GM21825 (cell line): ENCODE results near the gene C1QTNF8.

Source experiments
- ATAC-seq: cut with Tn5 transposase; IDR thresholded peaks from one replicate; pipeline ENCODE4 v1.9.1; 2021; ENCODE audit warnings: mild to moderate bottlenecking, moderate library complexity; ENCODE audit not compliant: unreplicated experiment

Gene C1QTNF8

GRCh38 chr16:1127971-1128715 is 32.1 kb upstream of the C1QTNF8 start:
- ATAC-seq: no peak

- ATAC-seq: no peak
Measured at GRCh38 chr16:1127101-1127500, 31.1 kb upstream of the C1QTNF8 start.

GRCh38 chr16:1126586-1126985 is 30.5 kb upstream of the C1QTNF8 start:
- no peak for ATAC-seq

- no peak for ATAC-seq
Measured at GRCh38 chr16:1126044-1126443, 30.0 kb upstream of the C1QTNF8 start.

- no peak for ATAC-seq
Measured at GRCh38 chr16:1125471-1125870, 29.4 kb upstream of the C1QTNF8 start.

- ATAC-seq: no peak
Measured at GRCh38 chr16:1124795-1125194, 28.8 kb upstream of the C1QTNF8 start.

- no peak for ATAC-seq
Measured at GRCh38 chr16:1124291-1124690, 28.2 kb upstream of the C1QTNF8 start.

GRCh38 chr16:1123525-1124230 is 27.6 kb upstream of the C1QTNF8 start:
- no peak for ATAC-seq

GRCh38 chr16:1122398-1122765 is 26.3 kb upstream of the C1QTNF8 start:
- ATAC-seq: no peak

GRCh38 chr16:1121601-1122397 is 25.8 kb upstream of the C1QTNF8 start:
- no peak for ATAC-seq

- no peak for ATAC-seq
Measured at GRCh38 chr16:1121009-1121408, 25.0 kb upstream of the C1QTNF8 start.

- no peak for ATAC-seq
Measured at GRCh38 chr16:1120577-1120941, 24.5 kb upstream of the C1QTNF8 start.

- ATAC-seq: no peak
Measured at GRCh38 chr16:1119766-1120576, 23.9 kb upstream of the C1QTNF8 start.

GRCh38 chr16:1119129-1119528 is 23.1 kb upstream of the C1QTNF8 start:
- ATAC-seq: no peak

- no peak for ATAC-seq
Measured at GRCh38 chr16:1117926-1118325, 21.9 kb upstream of the C1QTNF8 start.

GRCh38 chr16:1117176-1117900 is 21.3 kb upstream of the C1QTNF8 start:
- ATAC-seq: no peak

GRCh38 chr16:1116693-1117077 is 20.6 kb upstream of the C1QTNF8 start:
- ATAC-seq: no peak

GRCh38 chr16:1113889-1114526 is 18.0 kb upstream of the C1QTNF8 start:
- no peak for ATAC-seq

- no peak for ATAC-seq
Measured at GRCh38 chr16:1113489-1113888, 17.4 kb upstream of the C1QTNF8 start.
